Measurements from ENCODE around the gene CAMK1D. TPM values are rescaled to one million over a fixed set of nuclear protein-coding genes. Genes with fewer than 3 reads are reported as not detected.

Gene CAMK1D
- total RNA-seq, 1 experiment from 2014 or later, result 10.2 TPM

GRCh38 chr10:12396567-12396966, 47.2 kb downstream of the CAMK1D start:
- H3K9me3 Mint-ChIP-seq, result peaks cover 2% of the 10 kb centered on the region; the same call in 1 of the 2 replicates
- no peaks in the 10 kb centered on the region for H3K36me3 Mint-ChIP-seq
- CTCF ChIA-PET, result interaction anchor here (1.0 kb wide), 1 partner anchor 260 kb away, joined by 4 read pairs; no protein-coding TSS in a partner anchor
- no peak overlapping the region for H3K4me3 Mint-ChIP-seq
- no peaks in the 10 kb centered on the region for H3K27me3 Mint-ChIP-seq (ENCODE audit: low read depth)
- no peak for DNase-seq (ENCODE audit: low spot score)
- H3K4me1 Mint-ChIP-seq, result peaks cover 15% of the 10 kb centered on the region
- no peak for TF ChIP-seq NFE2L1 (CRISPR knock-in tag; IDR thresholded peaks at IDR 0.05)
- no peak for TF ChIP-seq OVOL2 (CRISPR knock-in tag; IDR thresholded peaks at IDR 0.05; ENCODE audit: borderline replicate concordance)
- no peak for TF ChIP-seq ZNF232 (CRISPR knock-in tag; IDR thresholded peaks at IDR 0.05)
- TF ChIP-seq NFYB (CRISPR knock-in tag; conservative IDR thresholded peaks at IDR 0.05; ENCODE audit: low read depth), result no peak
- TF ChIP-seq, protein P1, sequence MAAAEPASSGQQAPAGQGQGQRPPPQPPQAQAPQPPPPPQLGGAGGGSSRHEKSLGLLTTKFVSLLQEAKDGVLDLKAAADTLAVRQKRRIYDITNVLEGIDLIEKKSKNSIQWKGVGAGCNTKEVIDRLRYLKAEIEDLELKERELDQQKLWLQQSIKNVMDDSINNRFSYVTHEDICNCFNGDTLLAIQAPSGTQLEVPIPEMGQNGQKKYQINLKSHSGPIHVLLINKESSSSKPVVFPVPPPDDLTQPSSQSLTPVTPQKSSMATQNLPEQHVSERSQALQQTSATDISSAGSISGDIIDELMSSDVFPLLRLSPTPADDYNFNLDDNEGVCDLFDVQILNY (CRISPR knock-in tag; IDR thresholded peaks at IDR 0.05), result no peak
- no peak for TF ChIP-seq CREM (CRISPR knock-in tag; IDR thresholded peaks at IDR 0.05)
- no peak for TF ChIP-seq MAX (CRISPR knock-in tag; IDR thresholded peaks at IDR 0.05)
- no peak for TF ChIP-seq ZNF317 (CRISPR knock-in tag; IDR thresholded peaks at IDR 0.05; ENCODE audit: borderline replicate concordance, low read depth)
- TF ChIP-seq SMAD4 (CRISPR knock-in tag; IDR thresholded peaks at IDR 0.05), result no peak
- no peak for TF ChIP-seq RELA (CRISPR knock-in tag; IDR thresholded peaks at IDR 0.05; ENCODE audit: borderline replicate concordance)
- TF ChIP-seq, protein P2, sequence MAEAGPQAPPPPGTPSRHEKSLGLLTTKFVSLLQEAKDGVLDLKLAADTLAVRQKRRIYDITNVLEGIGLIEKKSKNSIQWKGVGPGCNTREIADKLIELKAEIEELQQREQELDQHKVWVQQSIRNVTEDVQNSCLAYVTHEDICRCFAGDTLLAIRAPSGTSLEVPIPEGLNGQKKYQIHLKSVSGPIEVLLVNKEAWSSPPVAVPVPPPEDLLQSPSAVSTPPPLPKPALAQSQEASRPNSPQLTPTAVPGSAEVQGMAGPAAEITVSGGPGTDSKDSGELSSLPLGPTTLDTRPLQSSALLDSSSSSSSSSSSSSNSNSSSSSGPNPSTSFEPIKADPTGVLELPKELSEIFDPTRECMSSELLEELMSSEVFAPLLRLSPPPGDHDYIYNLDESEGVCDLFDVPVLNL (CRISPR knock-in tag; IDR thresholded peaks at IDR 0.05; ENCODE audit: borderline replicate concordance, low read depth), result no peak
- no peak for TF ChIP-seq FOXP4 (CRISPR knock-in tag; IDR thresholded peaks at IDR 0.05)
- ATAC-seq, result no peak
- H3K27ac Mint-ChIP-seq, result peak overlapping the region; percentile 82
- POLR2A ChIA-PET, result no interaction called here

- H3K27me3 Mint-ChIP-seq (ENCODE audit: low read depth), result no peaks in the 10 kb centered on the region
- peaks cover 2% of the 10 kb centered on the region; the same call in 1 of the 2 replicates for H3K9me3 Mint-ChIP-seq
- H3K4me1 Mint-ChIP-seq, result peaks cover 15% of the 10 kb centered on the region
- H3K4me3 Mint-ChIP-seq, result no peak overlapping the region
- DNase-seq (ENCODE audit: low spot score), result no peak
- POLR2A ChIA-PET, result no interaction called here
- TF ChIP-seq NR2C2 (CRISPR knock-in tag; IDR thresholded peaks at IDR 0.05) (no peak), SP1 (CRISPR knock-in tag; conservative IDR thresholded peaks at IDR 0.05) (no peak), ZNF671 (CRISPR knock-in tag; IDR thresholded peaks at IDR 0.05) (no peak)
- TF ChIP-seq, protein P3, sequence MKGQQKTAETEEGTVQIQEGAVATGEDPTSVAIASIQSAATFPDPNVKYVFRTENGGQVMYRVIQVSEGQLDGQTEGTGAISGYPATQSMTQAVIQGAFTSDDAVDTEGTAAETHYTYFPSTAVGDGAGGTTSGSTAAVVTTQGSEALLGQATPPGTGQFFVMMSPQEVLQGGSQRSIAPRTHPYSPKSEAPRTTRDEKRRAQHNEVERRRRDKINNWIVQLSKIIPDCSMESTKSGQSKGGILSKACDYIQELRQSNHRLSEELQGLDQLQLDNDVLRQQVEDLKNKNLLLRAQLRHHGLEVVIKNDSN (CRISPR knock-in tag; IDR thresholded peaks at IDR 0.05), result no peak
- TF ChIP-seq, protein P4, sequence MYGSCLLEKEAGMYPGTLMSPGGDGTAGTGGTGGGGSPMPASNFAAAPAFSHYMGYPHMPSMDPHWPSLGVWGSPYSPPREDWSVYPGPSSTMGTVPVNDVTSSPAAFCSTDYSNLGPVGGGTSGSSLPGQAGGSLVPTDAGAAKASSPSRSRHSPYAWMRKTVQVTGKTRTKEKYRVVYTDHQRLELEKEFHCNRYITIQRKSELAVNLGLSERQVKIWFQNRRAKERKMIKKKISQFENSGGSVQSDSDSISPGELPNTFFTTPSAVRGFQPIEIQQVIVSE (CRISPR knock-in tag; IDR thresholded peaks at IDR 0.05; ENCODE audit: borderline replicate concordance), result no peak
- TF ChIP-seq, protein P5, sequence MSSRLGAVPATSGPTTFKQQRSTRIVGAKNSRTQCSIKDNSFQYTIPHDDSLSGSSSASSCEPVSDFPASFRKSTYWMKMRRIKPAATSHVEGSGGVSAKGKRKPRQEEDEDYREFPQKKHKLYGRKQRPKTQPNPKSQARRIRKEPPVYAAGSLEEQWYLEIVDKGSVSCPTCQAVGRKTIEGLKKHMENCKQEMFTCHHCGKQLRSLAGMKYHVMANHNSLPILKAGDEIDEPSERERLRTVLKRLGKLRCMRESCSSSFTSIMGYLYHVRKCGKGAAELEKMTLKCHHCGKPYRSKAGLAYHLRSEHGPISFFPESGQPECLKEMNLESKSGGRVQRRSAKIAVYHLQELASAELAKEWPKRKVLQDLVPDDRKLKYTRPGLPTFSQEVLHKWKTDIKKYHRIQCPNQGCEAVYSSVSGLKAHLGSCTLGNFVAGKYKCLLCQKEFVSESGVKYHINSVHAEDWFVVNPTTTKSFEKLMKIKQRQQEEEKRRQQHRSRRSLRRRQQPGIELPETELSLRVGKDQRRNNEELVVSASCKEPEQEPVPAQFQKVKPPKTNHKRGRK (CRISPR knock-in tag; IDR thresholded peaks at IDR 0.05; ENCODE audit: borderline replicate concordance), result no peak
- H3K36me3 Mint-ChIP-seq, result no peaks in the 10 kb centered on the region
- ATAC-seq, result peak; percentile 44
- CTCF ChIA-PET, result interaction anchor here (1.0 kb wide), 2 partner anchors 259 kb away, joined by 4 read pairs; no protein-coding TSS in a partner anchor
- H3K27ac Mint-ChIP-seq, result peak overlapping the region; percentile 3; the same call in 1 of the 2 replicates
Measured at GRCh38 chr10:12397147-12397896, 48.0 kb downstream of the CAMK1D start.

Measured in WTC11 (cell line).